Smooth muscle cell (in vitro differentiated cells): Measurements from ENCODE around the gene ZNF765. TPM values are rescaled to one million over a fixed set of nuclear protein-coding genes. Genes with fewer than 3 reads are reported as not detected.

ENCODE experiments used
- DNase-seq: peaks from one replicate; lab custom pipeline; 2025; ENCODE audit not compliant: unreplicated experiment; lab: John Stamatoyannopoulos, UW
- H2AFZ ChIP-seq: fragments of 200-600 bp; sonication (generic); 2 replicates; pipeline ENCODE4 v1.6.0; 2016; ENCODE audit warnings: antibody characterized with exemption, low read depth, mild to moderate bottlenecking
- H3F3A ChIP-seq: fragments of 200-600 bp; sonication (generic); 2 replicates; pipeline ENCODE4 v1.6.0; 2017; ENCODE audit warnings: antibody characterized with exemption, low read depth
- H3K27ac ChIP-seq: fragments of 200-600 bp; sonication (generic); 2 replicates; pipeline ENCODE4 v1.5.1; 2016; ENCODE audit warnings: low read depth, mild to moderate bottlenecking
- H3K27me3 ChIP-seq: fragments of 200-600 bp; sonication (generic); 2 replicates; pipeline ENCODE4 v1.6.1; 2016; ENCODE audit warnings: low read depth, mild to moderate bottlenecking
- H3K36me3 ChIP-seq: fragments of 200-600 bp; sonication (generic); 2 replicates; pipeline ENCODE4 v1.5.1; 2016; ENCODE audit warnings: low read depth
- H3K4me1 ChIP-seq: fragments of 200-600 bp; sonication (generic); 2 replicates; pipeline ENCODE4 v1.5.1; 2016; ENCODE audit warnings: low read depth
- H3K4me2 ChIP-seq: fragments of 200-600 bp; sonication (generic); 2 replicates; pipeline ENCODE4 v1.6.0; 2016; ENCODE audit warnings: mild to moderate bottlenecking
- H3K4me3 ChIP-seq: fragments of 200-600 bp; sonication (generic); 2 replicates; pipeline ENCODE4 v1.5.1; 2016; ENCODE audit warnings: mild to moderate bottlenecking
- H3K79me2 ChIP-seq: fragments of 200-600 bp; sonication (generic); 2 replicates; pipeline ENCODE4 v1.6.0; 2016; ENCODE audit warnings: low read depth, mild to moderate bottlenecking
- H3K9ac ChIP-seq: fragments of 200-600 bp; sonication (generic); 2 replicates; pipeline ENCODE4 v1.6.0; 2016; ENCODE audit warnings: low read depth
- H3K9me3 ChIP-seq: fragments of 200-600 bp; sonication (generic); replicated peaks from 2 replicates; pipeline ENCODE4 v1.5.1; 2016; ENCODE audit warnings: low read depth
- H4K20me1 ChIP-seq: fragments of 200-600 bp; sonication (generic); 2 replicates; pipeline ENCODE4 v1.6.0; 2016; ENCODE audit warnings: low read depth
- WGBS: methylation state at CpG from one replicate; pipeline ENCODE4 v1.1.7; 2016; ENCODE audit warnings: low lambda C conversion rate; 5-methylcytosine and 5-hydroxymethylcytosine counted together
- polyA plus RNA-seq: library from polyadenylated mRNA; unstranded; fragments of >200 nt; fragmentation: Nextera tagmentation; extraction: Ambion mirVana; gene quantifications from 2 replicates; pipeline ENCODE4 v1.2.1, GENCODE V29; 2016
- total RNA-seq: library from RNA; depleted of rRNA; stranded (reverse); fragments of >200 nt; gene quantifications from 2 replicates; pipeline ENCODE4 v1.2.3, GENCODE V29; 2014
- TF ChIP-seq, protein P1 (sequence below): fragments of 200-600 bp; sonication (generic); IDR thresholded peaks from 2 replicates; pipeline ENCODE4 v1.5.1; 2017; ENCODE audit warnings: borderline replicate concordance, mild to moderate bottlenecking, antibody characterized with exemption; ENCODE audit not compliant: insufficient read depth, poor library complexity, severe bottlenecking

ZNF765 gene
- total and polyA plus RNA-seq, 2 experiments from 2014 or later, result 3.8 to 7.7 TPM

GRCh38 chr19:53374288-53374687, 20.7 kb upstream of the ZNF765 start:
- no peak for DNase-seq
- TF ChIP-seq, protein P1, sequence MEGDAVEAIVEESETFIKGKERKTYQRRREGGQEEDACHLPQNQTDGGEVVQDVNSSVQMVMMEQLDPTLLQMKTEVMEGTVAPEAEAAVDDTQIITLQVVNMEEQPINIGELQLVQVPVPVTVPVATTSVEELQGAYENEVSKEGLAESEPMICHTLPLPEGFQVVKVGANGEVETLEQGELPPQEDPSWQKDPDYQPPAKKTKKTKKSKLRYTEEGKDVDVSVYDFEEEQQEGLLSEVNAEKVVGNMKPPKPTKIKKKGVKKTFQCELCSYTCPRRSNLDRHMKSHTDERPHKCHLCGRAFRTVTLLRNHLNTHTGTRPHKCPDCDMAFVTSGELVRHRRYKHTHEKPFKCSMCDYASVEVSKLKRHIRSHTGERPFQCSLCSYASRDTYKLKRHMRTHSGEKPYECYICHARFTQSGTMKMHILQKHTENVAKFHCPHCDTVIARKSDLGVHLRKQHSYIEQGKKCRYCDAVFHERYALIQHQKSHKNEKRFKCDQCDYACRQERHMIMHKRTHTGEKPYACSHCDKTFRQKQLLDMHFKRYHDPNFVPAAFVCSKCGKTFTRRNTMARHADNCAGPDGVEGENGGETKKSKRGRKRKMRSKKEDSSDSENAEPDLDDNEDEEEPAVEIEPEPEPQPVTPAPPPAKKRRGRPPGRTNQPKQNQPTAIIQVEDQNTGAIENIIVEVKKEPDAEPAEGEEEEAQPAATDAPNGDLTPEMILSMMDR, result no peak
- Histone ChIP-seq H3K4me1 (no peaks in the 10 kb centered on the region), H3K9me3 (no peaks in the 10 kb centered on the region), H3K4me3 (no peak overlapping the region), H3K79me2 (peaks cover 1% of the 10 kb centered on the region), H3K27ac (no peak overlapping the region), H3F3A (no peaks in the 10 kb centered on the region), H3K4me2 (no peak overlapping the region), H3K9ac (no peak overlapping the region), H4K20me1 (no peaks in the 10 kb centered on the region), H3K27me3 (no peaks in the 10 kb centered on the region), H2AFZ (no peak overlapping the region), H3K36me3 (peaks cover 17% of the 10 kb centered on the region)
- WGBS, result 63% methylated on average over 3 of the region's 3 CpGs

DNA sequence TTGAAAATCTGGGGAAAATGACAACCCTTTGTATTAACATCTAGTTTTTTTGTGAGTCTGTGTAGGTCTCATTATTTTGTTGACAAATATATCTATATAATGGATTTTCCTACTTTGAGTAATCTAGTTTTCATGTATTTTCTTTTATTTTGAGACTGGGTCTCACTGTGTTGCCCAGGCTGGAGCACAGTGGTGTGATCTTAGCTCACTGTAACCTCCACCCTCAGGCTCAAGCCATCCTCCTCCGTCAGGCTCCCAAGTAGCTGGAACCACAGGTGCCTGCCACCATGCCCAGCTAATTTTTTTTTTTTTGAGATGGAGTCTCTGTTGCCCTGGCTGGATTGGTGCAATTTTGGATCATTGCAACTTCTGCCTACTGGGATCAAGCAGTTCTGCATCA, 20.2 kb upstream of the ZNF765 start:
- 100% methylated on average over 1 of the region's 1 CpG for WGBS
- no peak overlapping the region for H3K4me2 ChIP-seq
- TF ChIP-seq, protein P1, result no peak
- H3K79me2 ChIP-seq, result no peaks in the 10 kb centered on the region
- H2AFZ ChIP-seq, result no peak overlapping the region
- H3K4me1 ChIP-seq, result no peaks in the 10 kb centered on the region
- no peaks in the 10 kb centered on the region for H3K27me3 ChIP-seq
- H3K4me3 ChIP-seq, result no peak overlapping the region
- DNase-seq, result no peak
- H4K20me1 ChIP-seq, result no peaks in the 10 kb centered on the region
- H3K9me3 ChIP-seq, result no peaks in the 10 kb centered on the region
- H3K36me3 ChIP-seq, result peaks cover 19% of the 10 kb centered on the region
- H3K9ac ChIP-seq, result no peak overlapping the region
- H3F3A ChIP-seq, result no peaks in the 10 kb centered on the region
- H3K27ac ChIP-seq, result no peak overlapping the region

- TF ChIP-seq, protein P1, result no peak
- no peak for DNase-seq
- no peak overlapping the region for H3K4me3 ChIP-seq
- no peaks in the 10 kb centered on the region for H3K4me1 ChIP-seq
- no peak overlapping the region for H3K4me2 ChIP-seq
- peaks cover 40% of the 10 kb centered on the region for H3K9me3 ChIP-seq
- 100% methylated on average over 3 of the region's 3 CpGs for WGBS
- no peak overlapping the region for H3K27ac ChIP-seq
- no peaks in the 10 kb centered on the region for H3K79me2 ChIP-seq
- peaks cover 60% of the 10 kb centered on the region for H3K36me3 ChIP-seq
- H2AFZ ChIP-seq, result no peak overlapping the region
- H3K9ac ChIP-seq, result no peak overlapping the region
- H3K27me3 ChIP-seq, result no peaks in the 10 kb centered on the region
- no peaks in the 10 kb centered on the region for H3F3A ChIP-seq
- no peaks in the 10 kb centered on the region for H4K20me1 ChIP-seq
Observed at GRCh38 chr19:53381376-53381775, 13.6 kb upstream of the ZNF765 start.

GRCh38 chr19:53388168-53388567, 6.8 kb upstream of the ZNF765 start:
- Histone ChIP-seq H3K79me2 (no peaks in the 10 kb centered on the region), H2AFZ (no peak overlapping the region), H3K36me3 (peaks cover 17% of the 10 kb centered on the region), H3K4me3 (no peak overlapping the region), H3K4me2 (peak overlapping the region; percentile 59), H3K9me3 (peaks cover 12% of the 10 kb centered on the region), H3F3A (no peaks in the 10 kb centered on the region), H3K27ac (no peak overlapping the region), H3K9ac (no peak overlapping the region), H4K20me1 (no peaks in the 10 kb centered on the region), H3K27me3 (no peaks in the 10 kb centered on the region), H3K4me1 (no peaks in the 10 kb centered on the region)
- WGBS, result 33% methylated on average over 3 of the region's 3 CpGs
- TF ChIP-seq, protein P1, result no peak
- DNase-seq, result no peak
